Kidney (tissue), 14 donors: ENCODE data around the gene MICAL2. TPM values are rescaled to one million over a fixed set of nuclear protein-coding genes. Genes with fewer than 3 reads are reported as not detected.

Experiments used
- DNase-seq, 5 donors: peaks; one replicate each; pipeline ENCODE4 v3.0.0-alpha.2; 2013 to 2020
- FAIRE-seq: peaks from 2 replicates; lab custom pipeline; 2012; peaks lifted over from hg19 to GRCh38; lab: Jason Lieb, UNC
- H3K27ac ChIP-seq, 2 donors: one replicate each; pipeline ENCODE4 v1.7.0; 2013; ENCODE audit warnings: low read depth in 2 of 2, low read length in 2 of 2, inconsistent platforms in 1 of 2
- H3K27me3 ChIP-seq: one replicate; pipeline ENCODE4 v1.7.1; 2013; ENCODE audit warnings: low read length, inconsistent platforms; ENCODE audit not compliant: control insufficient read depth, insufficient read depth
- H3K36me3 ChIP-seq, 3 donors: one replicate each; pipeline versions ENCODE4 v1.7.0 to v1.7.1; 2013; ENCODE audit warnings: low read length in 3 of 3, control low read depth in 1 of 3, inconsistent platforms in 1 of 3; ENCODE audit not compliant: insufficient read depth in 3 of 3, control insufficient read depth in 2 of 3
- H3K4me1 ChIP-seq, 3 donors: one replicate each; pipeline versions ENCODE4 v1.7.0 to v1.7.1; 2013; ENCODE audit warnings: low read length in 3 of 3, inconsistent platforms in 1 of 3, low read depth in 1 of 3; ENCODE audit not compliant: control insufficient read depth in 2 of 3, insufficient read depth in 2 of 3
- H3K4me3 ChIP-seq, 3 donors: one replicate each; pipeline versions ENCODE4 v1.7.0 to v1.8.1; 2013; ENCODE audit warnings: low read length in 3 of 3, control low read depth in 1 of 3, inconsistent platforms in 1 of 3
- H3K9ac ChIP-seq, 3 donors: one replicate each; pipeline versions ENCODE4 v1.7.0 to v1.7.1; 2013; ENCODE audit warnings: low read length in 3 of 3, control low read depth in 1 of 3, inconsistent platforms in 1 of 3
- H3K9me3 ChIP-seq, 3 donors: one replicate each; pipeline versions ENCODE4 v1.7.0 to v1.7.1; 2013; ENCODE audit warnings: low read length in 3 of 3, control low read depth in 1 of 3, inconsistent platforms in 1 of 3; ENCODE audit not compliant: control insufficient read depth in 2 of 3, insufficient read depth in 1 of 3
- intact Hi-C: fragments of 100-400 bp; cut with DNase I; formaldehyde crosslinking; loops from one replicate; pipeline ENCODE4 v1.11.1; 2022
- polyA plus RNA-seq: library from polyadenylated mRNA; stranded (reverse); fragments of 350-450 nt; fragmentation: Illumina TruSeq; extraction: RNeasy Lipid Tissue Mini Kit (QIAGEN cat#74804); gene quantifications from one replicate; pipeline ENCODE4 v1.2.3, GENCODE V29; 2014; ENCODE audit warnings: low read depth, low replicate concordance; ENCODE audit not compliant: insufficient read depth
- total RNA-seq: library from RNA; stranded (reverse); fragmentation: NEBNext Ultra II Directional; extraction: Animal tissue kit (Norgen Biotek cat#: 25700); gene quantifications from one replicate; pipeline ENCODE4 v1.2.1, GENCODE V29; 2021
- TF ChIP-seq, protein P1 (sequence below): IDR thresholded peaks from 3 replicates; pipeline ENCODE4 v1.5.1; 2012; ENCODE audit warnings: mild to moderate bottlenecking, moderate library complexity, borderline replicate concordance; ENCODE audit not compliant: insufficient read depth; ENCODE audit errors: extremely low read depth
- donor health status: control.
- donor health status: control.
- donor health status: control.
- donor health status: control.
- donor health status: control.
- donor health status: DM: yes; HTN: yes; CAD: no.
- donor health status: Normal renal cell carcinoma (clear cell type).

MICAL2 gene
- total and polyA plus RNA-seq, 2 donors from 2014 or later: 7.8 to 64.5 TPM

DNA sequence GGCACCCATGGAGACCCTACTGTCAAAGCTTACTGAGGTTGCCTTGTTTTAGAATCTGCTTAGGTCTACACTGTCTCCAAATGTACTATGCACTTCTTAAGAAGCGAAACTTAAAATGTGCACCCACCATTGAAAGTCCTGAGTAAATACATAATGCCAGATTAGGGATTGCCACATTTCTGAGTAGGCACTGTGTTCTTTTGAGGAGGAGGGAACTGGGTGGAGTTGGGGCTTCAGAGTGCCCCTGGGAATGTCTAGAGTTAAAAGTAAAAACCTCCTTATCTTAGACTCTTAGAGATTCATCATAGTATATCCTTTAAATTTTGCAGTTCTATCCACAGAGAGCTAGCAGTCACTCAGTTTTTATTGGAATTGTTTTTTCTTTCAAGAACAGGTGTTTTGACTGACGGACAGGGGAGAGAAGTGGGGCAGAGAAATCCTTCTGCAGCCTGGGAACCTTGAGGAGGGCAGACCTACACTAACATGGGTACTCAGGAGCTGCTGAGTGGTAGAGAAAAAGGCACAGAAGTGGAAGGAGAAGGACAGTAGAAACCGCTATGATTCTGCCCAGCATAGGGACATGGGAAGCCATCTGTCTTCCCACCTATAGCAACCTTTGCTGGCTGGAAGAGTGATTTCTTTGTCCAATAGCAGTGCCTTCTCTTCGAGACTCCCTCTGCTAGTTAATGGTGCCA lies 33.4 kb upstream of the MICAL2 start:
- Histone ChIP-seq H3K9me3 (no peaks in the 10 kb centered on the region), H3K9ac (no peak overlapping the region), H3K4me3 (no peak overlapping the region), H3K36me3 (no peaks in the 10 kb centered on the region), H3K4me1 (no peaks in the 10 kb centered on the region), H3K27me3 (no peaks in the 10 kb centered on the region), H3K27ac (no peak overlapping the region)
- DNase-seq (no peak), FAIRE-seq (no peak)
- intact Hi-C loops: no loop called here
- TF ChIP-seq, protein P1, sequence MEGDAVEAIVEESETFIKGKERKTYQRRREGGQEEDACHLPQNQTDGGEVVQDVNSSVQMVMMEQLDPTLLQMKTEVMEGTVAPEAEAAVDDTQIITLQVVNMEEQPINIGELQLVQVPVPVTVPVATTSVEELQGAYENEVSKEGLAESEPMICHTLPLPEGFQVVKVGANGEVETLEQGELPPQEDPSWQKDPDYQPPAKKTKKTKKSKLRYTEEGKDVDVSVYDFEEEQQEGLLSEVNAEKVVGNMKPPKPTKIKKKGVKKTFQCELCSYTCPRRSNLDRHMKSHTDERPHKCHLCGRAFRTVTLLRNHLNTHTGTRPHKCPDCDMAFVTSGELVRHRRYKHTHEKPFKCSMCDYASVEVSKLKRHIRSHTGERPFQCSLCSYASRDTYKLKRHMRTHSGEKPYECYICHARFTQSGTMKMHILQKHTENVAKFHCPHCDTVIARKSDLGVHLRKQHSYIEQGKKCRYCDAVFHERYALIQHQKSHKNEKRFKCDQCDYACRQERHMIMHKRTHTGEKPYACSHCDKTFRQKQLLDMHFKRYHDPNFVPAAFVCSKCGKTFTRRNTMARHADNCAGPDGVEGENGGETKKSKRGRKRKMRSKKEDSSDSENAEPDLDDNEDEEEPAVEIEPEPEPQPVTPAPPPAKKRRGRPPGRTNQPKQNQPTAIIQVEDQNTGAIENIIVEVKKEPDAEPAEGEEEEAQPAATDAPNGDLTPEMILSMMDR: no peak

DNA sequence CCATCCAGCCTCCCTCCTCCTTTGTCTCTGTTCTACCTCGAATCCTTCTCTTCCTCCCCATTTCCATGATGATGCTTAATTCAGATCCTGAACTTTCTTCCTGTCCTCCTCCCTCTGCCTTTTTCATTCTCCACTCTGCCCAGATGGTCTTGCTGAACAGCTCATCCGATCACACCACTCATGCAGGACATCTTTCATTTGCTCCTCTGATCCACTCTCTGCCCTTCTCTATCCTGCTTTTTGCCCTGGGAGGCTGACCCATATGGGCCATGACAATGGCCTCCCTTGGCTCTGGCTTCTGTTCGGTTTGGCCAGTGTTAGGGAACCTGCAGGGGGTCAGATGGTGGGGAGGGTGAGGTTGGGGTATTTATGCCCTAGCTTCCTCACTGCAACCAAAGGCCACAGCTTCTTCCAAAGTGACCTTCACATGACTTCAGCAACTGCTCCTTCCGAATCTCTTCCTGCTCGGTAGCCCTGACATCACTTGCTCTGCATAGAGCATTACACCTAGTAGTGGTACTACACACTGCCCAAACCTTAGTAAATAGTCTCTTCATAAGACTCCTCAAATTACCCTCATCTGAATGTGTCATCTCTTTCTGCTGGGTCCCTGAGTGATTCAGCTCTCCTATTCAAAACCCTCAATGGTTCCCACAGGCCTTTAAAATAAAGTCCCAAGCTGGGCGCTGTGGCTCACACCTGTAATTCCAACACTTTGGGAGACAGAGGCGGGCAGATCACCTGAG lies 32.7 kb upstream of the MICAL2 start:
- Histone ChIP-seq H3K4me1 (no peaks in the 10 kb centered on the region), H3K9me3 (no peaks in the 10 kb centered on the region), H3K9ac (no peak overlapping the region), H3K27me3 (no peaks in the 10 kb centered on the region), H3K27ac (no peak overlapping the region), H3K36me3 (no peaks in the 10 kb centered on the region), H3K4me3 (no peak overlapping the region)
- no peak for DNase-seq
- intact Hi-C loops: no loop called here
- no peak for FAIRE-seq
- TF ChIP-seq, protein P1: no peak

DNA sequence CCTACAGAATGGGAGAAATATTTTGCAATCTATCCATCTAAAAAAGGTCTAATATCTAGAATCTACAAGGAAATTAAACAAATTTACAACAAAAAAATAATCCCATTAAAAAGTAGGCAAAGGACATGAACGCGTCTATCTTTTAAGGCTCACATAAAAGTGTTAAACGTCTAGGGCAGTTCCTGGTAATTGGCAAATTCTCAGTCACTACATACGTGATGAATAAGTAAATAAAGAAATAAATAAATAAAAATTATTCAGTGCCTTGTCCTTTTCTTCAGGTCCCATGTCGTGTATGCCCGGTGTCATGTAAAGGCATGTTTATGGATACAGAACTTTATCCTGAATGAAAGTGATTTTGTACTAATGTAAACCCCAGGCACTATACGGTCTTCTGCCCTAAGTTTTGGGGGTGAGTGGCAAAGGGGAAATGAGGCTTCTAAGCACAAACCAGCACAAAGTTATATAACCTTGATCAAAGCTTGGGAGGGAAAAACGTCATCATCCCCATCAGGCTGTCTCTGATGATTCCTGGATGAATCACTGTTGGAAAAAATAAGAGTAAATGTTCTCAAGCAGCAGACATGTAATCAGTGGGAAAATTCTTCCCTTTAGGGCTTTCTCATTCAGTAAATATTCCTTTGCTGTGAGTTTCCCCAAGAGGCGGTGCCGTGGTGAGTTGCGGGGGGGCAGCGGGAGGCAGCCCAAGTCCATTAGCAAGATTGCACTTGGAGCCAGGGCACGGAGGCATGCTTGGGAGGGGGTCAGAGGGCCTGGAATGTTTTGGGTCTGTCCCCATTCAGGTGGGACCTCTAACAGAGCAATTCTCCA lies 30.4 kb upstream of the MICAL2 start:
- no peak overlapping the region for H3K9ac ChIP-seq
- no peak for FAIRE-seq
- H3K4me3 ChIP-seq: no peak overlapping the region
- intact Hi-C loops: no loop called here
- H3K27ac ChIP-seq: no peak overlapping the region
- H3K27me3 ChIP-seq: no peaks in the 10 kb centered on the region
- no peaks in the 10 kb centered on the region for H3K4me1 ChIP-seq
- H3K36me3 ChIP-seq: no peaks in the 10 kb centered on the region
- TF ChIP-seq, protein P1: no peak
- peak in 1 of 5 donors; percentile 85 for DNase-seq
- peaks cover 0 to 3% (median 0%) of the 10 kb centered on the region in 3 donors for H3K9me3 ChIP-seq
